Lower leg skin (tissue), 3 donors: ENCODE measurements around the gene DNALI1.

Experiments used
- POLR2A ChIP-seq, 2 donors: fragments of 450-650 bp; IDR thresholded peaks; one replicate each; pipeline ENCODE4 v1.6.1; 2016 to 2017; ENCODE audit warnings: antibody characterized with exemption in 2 of 2, mild to moderate bottlenecking in 1 of 2, moderate library complexity in 1 of 2
- TF ChIP-seq, protein P1 (sequence below), 3 donors: fragments of 450-650 bp; IDR thresholded peaks; one replicate each; pipeline ENCODE4 v1.5.1; 2016; ENCODE audit warnings: antibody characterized with exemption in 3 of 3, mild to moderate bottlenecking in 3 of 3, moderate library complexity in 2 of 3

DNA sequence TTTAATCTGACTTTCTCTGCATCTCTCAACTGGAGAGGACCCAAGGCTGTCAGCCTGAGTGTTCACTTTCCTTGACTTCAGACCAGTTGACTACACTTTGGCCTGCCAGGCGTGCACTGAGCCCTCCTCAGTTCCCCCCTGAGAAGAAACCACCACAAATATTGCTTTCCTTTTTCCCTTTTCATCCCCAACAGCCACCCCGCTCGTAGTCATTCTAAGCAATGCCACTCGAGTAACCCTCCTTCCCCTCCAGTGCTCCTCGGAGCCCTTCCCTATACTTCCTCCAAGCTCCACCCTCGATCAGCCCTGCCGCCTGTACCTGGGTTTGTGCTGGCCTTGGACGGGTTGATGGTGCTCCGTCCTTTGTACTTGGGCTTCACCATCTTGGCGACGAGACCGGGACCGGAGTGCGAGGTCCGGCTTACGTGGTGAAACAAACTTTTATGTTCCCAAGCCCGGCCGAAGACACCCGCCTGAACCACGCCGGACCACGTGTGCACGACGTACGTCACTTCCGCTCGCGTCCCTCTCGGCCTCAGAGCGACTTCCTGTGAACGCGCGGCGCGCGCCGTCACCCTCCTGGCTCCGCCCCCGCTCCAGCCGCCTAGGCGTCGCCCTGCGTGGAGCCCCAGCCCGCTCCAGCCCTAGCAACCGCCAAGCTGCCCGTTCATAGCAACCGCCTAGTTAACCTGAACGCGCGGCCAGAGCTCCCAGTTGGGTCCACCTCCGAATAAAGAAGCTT lies 38.9 kb downstream of the DNALI1 start, which contains the start of gene GNL2:
- TF ChIP-seq, protein P1, sequence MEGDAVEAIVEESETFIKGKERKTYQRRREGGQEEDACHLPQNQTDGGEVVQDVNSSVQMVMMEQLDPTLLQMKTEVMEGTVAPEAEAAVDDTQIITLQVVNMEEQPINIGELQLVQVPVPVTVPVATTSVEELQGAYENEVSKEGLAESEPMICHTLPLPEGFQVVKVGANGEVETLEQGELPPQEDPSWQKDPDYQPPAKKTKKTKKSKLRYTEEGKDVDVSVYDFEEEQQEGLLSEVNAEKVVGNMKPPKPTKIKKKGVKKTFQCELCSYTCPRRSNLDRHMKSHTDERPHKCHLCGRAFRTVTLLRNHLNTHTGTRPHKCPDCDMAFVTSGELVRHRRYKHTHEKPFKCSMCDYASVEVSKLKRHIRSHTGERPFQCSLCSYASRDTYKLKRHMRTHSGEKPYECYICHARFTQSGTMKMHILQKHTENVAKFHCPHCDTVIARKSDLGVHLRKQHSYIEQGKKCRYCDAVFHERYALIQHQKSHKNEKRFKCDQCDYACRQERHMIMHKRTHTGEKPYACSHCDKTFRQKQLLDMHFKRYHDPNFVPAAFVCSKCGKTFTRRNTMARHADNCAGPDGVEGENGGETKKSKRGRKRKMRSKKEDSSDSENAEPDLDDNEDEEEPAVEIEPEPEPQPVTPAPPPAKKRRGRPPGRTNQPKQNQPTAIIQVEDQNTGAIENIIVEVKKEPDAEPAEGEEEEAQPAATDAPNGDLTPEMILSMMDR (IDR thresholded peaks at IDR 0.05), result no peak
- no peak for TF ChIP-seq POLR2A (IDR thresholded peaks at IDR 0.05)
